IMR-90 (cell line): ENCODE results near the gene SLC40A1. TPM values are rescaled to one million over a fixed set of nuclear protein-coding genes. Genes with fewer than 3 reads are reported as not detected.

Experiments used
- ATAC-seq: fragments of 200-7000 bp; cut with Tn5 transposase; 2 replicates; pipeline ENCODE4 v1.9.1; 2020; ENCODE audit warnings: low read depth, mild to moderate bottlenecking, moderate library complexity
- BruUV-seq: library from RNA; stranded (reverse); fragments of 400-500 nt; replicated peaks from 2 replicates; lab custom pipeline; 2021; lab: Mats Ljungman, UMichigan
- CTCF ChIA-PET: fragments of 300-600 bp; formaldehyde crosslinking; extraction: SDS; loops from one replicate; lab custom pipeline; 2021; ENCODE audit warnings: antibody characterized with exemption; lab: Yijun Ruan, JAX
- POLR2A ChIA-PET: fragments of 300-600 bp; sonication (Branson Sonifier 250); formaldehyde crosslinking; loops from one replicate; lab custom pipeline; 2022; ENCODE audit warnings: antibody characterized with exemption; ENCODE audit not compliant: unreplicated experiment; lab: Charles Lee
- DNase-seq: peaks from one replicate; pipeline ENCODE4 v3.0.0; 2013
- H2AFZ ChIP-seq: replicated peaks from 2 replicates; pipeline ENCODE3; 2013; ENCODE audit warnings: low read length, mild to moderate bottlenecking; ENCODE audit not compliant: poor library complexity
- H2AK5ac ChIP-seq: 2 replicates; pipeline ENCODE4 v1.6.1; 2013; ENCODE audit warnings: low read depth, low read length, inconsistent platforms
- H2AK9ac ChIP-seq: replicated peaks from 2 replicates; pipeline ENCODE3; 2013; ENCODE audit warnings: mild to moderate bottlenecking, low read depth, low read length, moderate library complexity; ENCODE audit not compliant: poor library complexity
- H2BK120ac ChIP-seq: 2 replicates; pipeline ENCODE4 v1.6.1; 2013; ENCODE audit warnings: low read depth, low read length, inconsistent platforms
- H2BK15ac ChIP-seq: 3 replicates; pipeline ENCODE4 v1.6.1; 2013; ENCODE audit warnings: low read depth, low read length, inconsistent platforms
- H2BK20ac ChIP-seq: 2 replicates; pipeline ENCODE4 v1.6.1; 2013; ENCODE audit warnings: low read depth, mild to moderate bottlenecking, inconsistent platforms, low read length, moderate library complexity
- H2BK5ac ChIP-seq: 2 replicates; pipeline ENCODE4 v1.6.1; 2013; ENCODE audit warnings: mild to moderate bottlenecking, low read depth, low read length, inconsistent platforms; ENCODE audit not compliant: poor library complexity, severe bottlenecking
- H3K14ac ChIP-seq: replicated peaks from 2 replicates; pipeline ENCODE4 v1.6.1; 2013; ENCODE audit warnings: low read depth, low read length, inconsistent platforms
- H3K18ac ChIP-seq: 2 replicates; pipeline ENCODE4 v1.6.1; 2013; ENCODE audit warnings: low read depth, low read length, control low read depth
- H3K23ac ChIP-seq: 2 replicates; pipeline ENCODE4 v1.6.1; 2013; ENCODE audit warnings: low read depth, low read length, inconsistent platforms
- H3K27ac ChIP-seq: 2 replicates; pipeline ENCODE4 v1.5.1; 2013; ENCODE audit warnings: mild to moderate bottlenecking, control low read depth, low read length; ENCODE audit not compliant: insufficient read depth
- H3K27me3 ChIP-seq: 2 replicates; pipeline ENCODE4 v1.6.1; 2013; ENCODE audit warnings: low read length; ENCODE audit not compliant: control insufficient read depth, insufficient read depth
- H3K36me3 ChIP-seq: 2 replicates; pipeline ENCODE4 v1.6.1; 2013; ENCODE audit warnings: low read length, mixed read lengths; ENCODE audit not compliant: control insufficient read depth, insufficient read depth
- H3K4ac ChIP-seq: 2 replicates; pipeline ENCODE4 v1.6.1; 2013; ENCODE audit warnings: low read depth, low read length, inconsistent platforms
- H3K4me1 ChIP-seq: 2 replicates; pipeline ENCODE4 v1.6.1; 2013; ENCODE audit warnings: low read length, mixed read lengths; ENCODE audit not compliant: control insufficient read depth, insufficient read depth
- H3K4me2 ChIP-seq: 2 replicates; pipeline ENCODE4 v1.6.1; 2013; ENCODE audit warnings: low read depth, mild to moderate bottlenecking, control low read depth, low read length, moderate library complexity
- H3K4me3 ChIP-seq: 2 replicates; pipeline ENCODE4 v1.5.1; 2013; ENCODE audit warnings: low read depth, mild to moderate bottlenecking, control low read depth, low read length, moderate library complexity; ENCODE audit not compliant: insufficient read depth
- H3K56ac ChIP-seq: 2 replicates; pipeline ENCODE4 v1.6.1; 2013; ENCODE audit warnings: low read length, inconsistent platforms; ENCODE audit not compliant: insufficient read depth; ENCODE audit errors: extremely low read depth
- H3K79me1 ChIP-seq, 2 experiments: 2 replicates each; pipeline ENCODE4 v1.6.1; 2013; ENCODE audit warnings: low read length in 2 of 2, inconsistent platforms in 1 of 2, low read depth in 1 of 2
- H3K9ac ChIP-seq: 2 replicates; pipeline ENCODE4 v1.6.1; 2013; ENCODE audit warnings: low read depth, low read length, control low read depth
- H3K9me1 ChIP-seq: 2 replicates; pipeline ENCODE4 v1.6.1; 2013; ENCODE audit warnings: low read length, inconsistent platforms; ENCODE audit not compliant: insufficient read depth
- H3K9me3 ChIP-seq: 2 replicates; pipeline ENCODE4 v1.6.1; 2013; ENCODE audit warnings: low read length; ENCODE audit not compliant: control insufficient read depth, insufficient read depth
- H4K20me1 ChIP-seq: 2 replicates; pipeline ENCODE4 v1.6.1; 2013; ENCODE audit warnings: low read length, inconsistent platforms; ENCODE audit not compliant: insufficient read depth
- H4K5ac ChIP-seq: 2 replicates; pipeline ENCODE4 v1.6.1; 2013; ENCODE audit warnings: mild to moderate bottlenecking, low read depth, low read length, control low read depth
- H4K8ac ChIP-seq, 2 experiments: 2 replicates each; pipeline ENCODE4 v1.6.1; 2013; ENCODE audit warnings: low read depth in 2 of 2, low read length in 2 of 2, control low read depth in 1 of 2, inconsistent platforms in 1 of 2
- H4K91ac ChIP-seq: 2 replicates; pipeline ENCODE4 v1.6.1; 2013; ENCODE audit warnings: low read depth, low read length, inconsistent platforms; ENCODE audit not compliant: insufficient read depth
- BHLHE40 ChIP-seq: fragments of 150-350 bp; IDR thresholded peaks from 2 replicates; pipeline ENCODE4 v1.6.1; 2016; ENCODE audit warnings: mild to moderate bottlenecking, low read depth, low read length
- CEBPB ChIP-seq: IDR thresholded peaks from 2 replicates; pipeline ENCODE4 v1.6.1; 2012; ENCODE audit warnings: low read depth, low read length, improper control_type of control experiment
- CHD1 ChIP-seq: IDR thresholded peaks from 2 replicates; pipeline ENCODE4 v1.6.1; 2012; ENCODE audit warnings: low read depth, low read length, improper control_type of control experiment
- CTCF ChIP-seq: conservative IDR thresholded peaks from 2 replicates; pipeline ENCODE4 v1.5.1; 2012; ENCODE audit warnings: mild to moderate bottlenecking, low read depth, low read length, improper control_type of control experiment
- ELK1 ChIP-seq: fragments of 150-350 bp; IDR thresholded peaks from 2 replicates; pipeline ENCODE4 v1.6.1; 2016; ENCODE audit warnings: low read depth, mild to moderate bottlenecking, low read length, moderate library complexity, borderline replicate concordance
- FOS ChIP-seq: fragments of 150-350 bp; IDR thresholded peaks from 2 replicates; pipeline ENCODE4 v1.6.1; 2016; ENCODE audit warnings: low read depth, low read length
- MAFK ChIP-seq: IDR thresholded peaks from 2 replicates; pipeline ENCODE4 v1.6.1; 2012; ENCODE audit warnings: low read depth, low read length, improper control_type of control experiment
- MAZ ChIP-seq: IDR thresholded peaks from 2 replicates; pipeline ENCODE4 v1.6.1; 2012; ENCODE audit warnings: low read depth, mild to moderate bottlenecking, low read length, improper control_type of control experiment, moderate library complexity, borderline replicate concordance
- MXI1 ChIP-seq: IDR thresholded peaks from 2 replicates; pipeline ENCODE4 v1.6.1; 2012; ENCODE audit warnings: low read depth, mild to moderate bottlenecking, low read length, moderate library complexity, borderline replicate concordance
- NFE2L2 ChIP-seq: fragments of 150-350 bp; IDR thresholded peaks from 2 replicates; pipeline ENCODE4 v1.6.1; 2016; ENCODE audit warnings: low read depth, mild to moderate bottlenecking, low read length
- POLR2A ChIP-seq: IDR thresholded peaks from 2 replicates; pipeline ENCODE4 v1.6.1; 2012; ENCODE audit warnings: mild to moderate bottlenecking, low read depth, low read length
- RAD21 ChIP-seq: IDR thresholded peaks from 2 replicates; pipeline ENCODE4 v1.6.1; 2012; ENCODE audit warnings: low read length, improper control_type of control experiment
- RCOR1 ChIP-seq: IDR thresholded peaks from 2 replicates; pipeline ENCODE4 v1.6.1; 2012; ENCODE audit warnings: mild to moderate bottlenecking, low read length, improper control_type of control experiment; ENCODE audit not compliant: insufficient replicate concordance
- RFX5 ChIP-seq: IDR thresholded peaks from 2 replicates; pipeline ENCODE4 v1.8.0; 2012; ENCODE audit warnings: low read depth, mild to moderate bottlenecking, low read length, moderate library complexity
- SMC3 ChIP-seq: fragments of 150-350 bp; IDR thresholded peaks from 2 replicates; pipeline ENCODE4 v1.6.1; 2016; ENCODE audit warnings: low read depth, mild to moderate bottlenecking, antibody characterized with exemption, low read length, moderate library complexity
- USF2 ChIP-seq: fragments of 150-350 bp; IDR thresholded peaks from 2 replicates; pipeline ENCODE4 v1.6.1; 2017; ENCODE audit warnings: mild to moderate bottlenecking, antibody characterized with exemption, low read length, low read depth
- dilution Hi-C: fragments of 300-500 bp; cut with HindIII; formaldehyde crosslinking; loops from one replicate; pipeline ENCODE4 v1.14.3; 2018; ENCODE audit warnings: low sequenced_read_pairs; ENCODE audit not compliant: unreplicated experiment
- in situ Hi-C: fragments of 300-500 bp; cut with MboI; formaldehyde crosslinking; loops from 3 replicates; pipeline ENCODE4 v1.14.3; 2019; ENCODE audit warnings: low sequenced_read_pairs, inconsistent platforms, mixed read lengths
- intact Hi-C: fragments of 100-400 bp; cut with micrococcal nuclease; formaldehyde crosslinking; loops from 2 replicates; pipeline ENCODE4 v1.10.0; 2022
- polyA plus RNA-seq, 3 experiments: library from polyadenylated mRNA; depleted of rRNA; stranded (reverse); fragments of >200 nt; gene quantifications; 2 replicates each; pipeline ENCODE4 v1.2.3, GENCODE V29; 2012; ENCODE audit warnings: low replicate concordance in 1 of 3
- total RNA-seq: library from RNA; depleted of rRNA; stranded (reverse); fragments of >200 nt; gene quantifications from 2 replicates; pipeline ENCODE4 v1.2.3, GENCODE V29; 2012

Gene SLC40A1
- total and polyA plus RNA-seq, 2 of the 4 experiments (the other 2 are of a cell fraction) = 1.5 to 5.0 TPM

GRCh38 chr2:189584686-189585085, 4.1 kb upstream of the SLC40A1 start:
- no peak overlapping the region for H3K4me2 ChIP-seq
- in situ Hi-C loops = no loop called here
- dilution Hi-C loops = no loop called here
- H2BK15ac ChIP-seq = no peak overlapping the region
- ATAC-seq = no peak
- H3K27me3 ChIP-seq = peaks cover 2% of the 10 kb centered on the region; the same call in 1 of the 2 replicates
- H3K79me1 ChIP-seq = no peaks in the 10 kb centered on the region
- no peak overlapping the region for H3K9ac ChIP-seq
- H3K56ac ChIP-seq = no peak overlapping the region
- no peak for DNase-seq
- BruUV-seq = no TSS peak
- H3K4me1 ChIP-seq = 0 out of 2 replicates have a peak, but pooled peaks cover 2% of the 10 kb centered on the region
- no peak for TF ChIP-seq MAZ
- no peak for TF ChIP-seq CTCF
- no peak for TF ChIP-seq RCOR1
- TF ChIP-seq MAFK = no peak
- no peak for TF ChIP-seq SMC3
- TF ChIP-seq ELK1 = no peak
- TF ChIP-seq RFX5 = no peak
- no peak for TF ChIP-seq NFE2L2
- TF ChIP-seq BHLHE40 = no peak
- TF ChIP-seq FOS = no peak
- TF ChIP-seq USF2 = no peak
- TF ChIP-seq CEBPB = no peak
- TF ChIP-seq RAD21 = no peak
- TF ChIP-seq POLR2A = no peak
- no peak for TF ChIP-seq CHD1
- TF ChIP-seq MXI1 = no peak
- H3K4me3 ChIP-seq = no peak overlapping the region
- H2BK120ac ChIP-seq = no peak overlapping the region
- no peak overlapping the region for H3K18ac ChIP-seq
- no peaks in the 10 kb centered on the region for H3K9me3 ChIP-seq
- no peak overlapping the region for H2AFZ ChIP-seq
- H4K5ac ChIP-seq = no peak overlapping the region
- H3K23ac ChIP-seq = no peak overlapping the region
- intact Hi-C loops = loop anchor here (5.0 kb wide), 1 partner anchor 73 kb away; no protein-coding TSS in a partner anchor
- peaks cover 5% of the 10 kb centered on the region; the same call in 1 of the 2 replicates for H3K9me1 ChIP-seq
- H2BK20ac ChIP-seq = no peak overlapping the region
- ChIA-PET CTCF (interaction anchor here (0.6 kb wide), 1 partner anchor 76 kb away, joined by 4 read pairs; no protein-coding TSS in a partner anchor), POLR2A (no interaction called here)
- H2AK9ac ChIP-seq = no peak overlapping the region
- no peak overlapping the region for H3K14ac ChIP-seq
- H4K91ac ChIP-seq = no peak overlapping the region
- H3K4ac ChIP-seq = no peak overlapping the region
- H3K36me3 ChIP-seq = no peaks in the 10 kb centered on the region
- H2BK5ac ChIP-seq = no peak overlapping the region
- H4K20me1 ChIP-seq = no peaks in the 10 kb centered on the region
- H3K27ac ChIP-seq = no peak overlapping the region
- no peak overlapping the region for H4K8ac ChIP-seq
- no peak overlapping the region for H2AK5ac ChIP-seq
